ENCODE measurements around the gene CRKL.

The CRKL gene

DNA sequence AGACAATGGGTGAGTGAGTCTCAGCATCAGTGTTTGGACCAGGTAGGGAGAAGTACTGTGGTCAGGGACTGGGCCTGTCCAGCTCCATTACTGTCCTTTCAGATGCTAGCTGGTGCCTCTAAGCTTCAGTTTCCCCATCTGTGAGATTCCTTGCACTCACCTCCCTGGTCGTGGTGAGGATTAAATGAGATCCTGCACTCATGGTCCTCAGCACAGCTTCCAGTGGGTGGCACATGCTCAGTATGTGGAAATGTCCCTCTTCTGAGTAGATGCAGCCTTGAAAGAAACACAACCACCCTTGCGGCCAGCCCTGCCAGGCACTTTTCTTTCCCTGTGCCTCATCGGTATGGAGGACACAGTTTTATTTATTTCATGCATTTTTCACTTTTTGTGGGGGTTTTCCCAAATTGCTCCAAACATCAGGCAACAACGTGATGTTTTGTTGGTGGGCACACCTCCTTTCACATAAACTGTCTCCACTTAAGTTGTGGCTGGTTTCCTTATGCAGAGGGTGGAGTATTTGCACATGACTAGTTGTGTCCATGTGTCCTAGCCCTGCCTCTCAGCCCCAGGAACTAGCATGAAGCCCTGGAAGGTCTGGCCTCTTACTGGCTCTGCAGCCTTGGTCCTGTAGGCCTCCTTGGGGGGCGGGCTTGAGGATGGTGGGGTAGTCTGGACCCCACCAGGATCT is 66.0 kb downstream of the CRKL start:
- DNase-seq = no peak

DNA sequence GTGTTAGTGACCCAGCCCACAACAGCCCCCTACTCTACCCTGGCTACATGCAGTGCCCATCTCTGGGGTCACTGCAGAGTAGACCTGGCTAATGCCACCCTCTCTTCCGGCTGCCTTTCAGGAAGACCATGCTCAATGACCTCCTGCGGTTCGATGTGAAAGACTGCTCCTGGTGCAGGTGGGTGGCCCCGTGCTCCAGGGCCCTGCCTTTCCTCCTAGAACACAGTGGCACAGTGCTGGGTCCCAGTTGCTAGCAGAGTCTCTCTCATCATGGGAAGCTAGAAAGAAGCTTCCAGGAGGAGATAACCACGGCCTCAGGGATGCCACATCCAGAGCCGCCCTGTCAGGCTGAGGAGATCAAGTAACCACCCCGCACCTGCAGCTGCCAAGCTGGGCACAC is 68.5 kb downstream of the CRKL start:
- DNase-seq = no peak

DNA sequence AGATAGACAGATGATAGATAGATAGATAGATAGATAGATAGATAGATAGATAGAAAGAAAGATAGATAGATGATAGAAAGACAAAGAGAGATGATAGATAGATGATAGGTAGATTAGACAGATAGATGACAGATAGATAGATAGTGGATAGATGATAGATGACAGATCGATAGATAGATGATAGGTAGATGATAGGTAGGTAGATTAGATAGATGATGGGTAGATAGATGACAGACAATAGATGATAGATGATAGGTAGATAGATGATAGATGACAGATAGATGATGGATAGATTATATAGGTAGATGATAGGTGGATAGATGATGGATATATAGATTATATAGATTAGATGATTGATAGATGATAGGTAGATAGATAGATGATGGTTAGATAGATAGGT is 69.2 kb downstream of the CRKL start:
- no peak for DNase-seq

DNA sequence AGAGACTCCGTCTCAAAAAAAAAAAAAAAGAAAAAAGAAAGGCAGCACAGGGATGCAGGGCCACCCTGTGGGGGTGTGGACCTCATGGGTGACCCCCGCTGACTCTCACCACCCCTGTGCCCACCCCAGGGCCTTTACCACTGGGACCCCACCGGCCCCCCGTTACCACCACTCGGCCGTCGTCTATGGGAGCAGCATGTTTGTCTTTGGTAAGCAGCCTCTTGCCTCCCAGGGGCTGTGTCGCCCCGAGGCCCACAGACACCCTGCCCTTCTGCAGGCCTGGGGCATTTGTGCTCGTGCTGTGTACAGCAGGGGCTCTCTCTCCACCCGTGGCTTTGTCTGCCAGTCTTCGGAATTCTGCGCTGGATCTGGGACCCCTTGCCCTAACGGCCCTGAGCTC is 70.2 kb downstream of the CRKL start:
- no peak for DNase-seq

DNA sequence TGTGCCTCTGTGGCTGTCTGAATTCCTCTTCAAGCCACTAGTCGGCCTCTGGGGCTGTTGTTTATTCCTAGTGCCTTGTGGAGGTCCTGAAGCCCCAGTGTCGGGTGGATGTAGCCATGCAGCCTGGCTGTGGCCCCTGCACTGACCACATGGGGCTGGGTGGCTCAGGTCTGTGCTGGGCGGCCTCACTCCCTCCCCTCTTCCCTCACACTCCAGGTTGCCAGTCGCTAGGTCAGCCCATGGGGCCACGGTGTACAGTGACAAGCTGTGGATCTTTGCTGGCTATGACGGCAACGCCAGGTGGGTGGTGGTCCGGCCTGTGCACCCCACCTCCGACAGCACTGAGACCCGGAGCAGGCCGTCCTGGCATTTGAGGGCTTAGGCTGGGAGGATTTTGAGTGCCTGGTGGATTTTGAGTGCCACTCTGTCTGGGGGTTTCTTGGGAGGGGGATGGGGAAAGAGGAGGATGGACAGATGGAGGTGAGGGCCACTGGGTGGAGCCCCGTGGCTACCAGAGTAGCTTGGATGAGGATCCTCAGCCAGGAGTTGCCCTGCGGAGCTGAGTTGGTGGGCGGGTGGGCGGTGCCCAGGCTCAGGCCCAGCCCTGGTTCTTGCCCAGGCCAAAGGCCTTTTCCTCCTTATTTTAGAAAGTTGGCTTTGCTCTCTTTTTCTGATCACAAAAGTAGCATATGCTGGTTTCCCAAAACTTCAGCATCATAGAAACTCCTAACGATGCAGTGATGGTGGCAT is 71.5 kb downstream of the CRKL start:
- no peak for DNase-seq

DNA sequence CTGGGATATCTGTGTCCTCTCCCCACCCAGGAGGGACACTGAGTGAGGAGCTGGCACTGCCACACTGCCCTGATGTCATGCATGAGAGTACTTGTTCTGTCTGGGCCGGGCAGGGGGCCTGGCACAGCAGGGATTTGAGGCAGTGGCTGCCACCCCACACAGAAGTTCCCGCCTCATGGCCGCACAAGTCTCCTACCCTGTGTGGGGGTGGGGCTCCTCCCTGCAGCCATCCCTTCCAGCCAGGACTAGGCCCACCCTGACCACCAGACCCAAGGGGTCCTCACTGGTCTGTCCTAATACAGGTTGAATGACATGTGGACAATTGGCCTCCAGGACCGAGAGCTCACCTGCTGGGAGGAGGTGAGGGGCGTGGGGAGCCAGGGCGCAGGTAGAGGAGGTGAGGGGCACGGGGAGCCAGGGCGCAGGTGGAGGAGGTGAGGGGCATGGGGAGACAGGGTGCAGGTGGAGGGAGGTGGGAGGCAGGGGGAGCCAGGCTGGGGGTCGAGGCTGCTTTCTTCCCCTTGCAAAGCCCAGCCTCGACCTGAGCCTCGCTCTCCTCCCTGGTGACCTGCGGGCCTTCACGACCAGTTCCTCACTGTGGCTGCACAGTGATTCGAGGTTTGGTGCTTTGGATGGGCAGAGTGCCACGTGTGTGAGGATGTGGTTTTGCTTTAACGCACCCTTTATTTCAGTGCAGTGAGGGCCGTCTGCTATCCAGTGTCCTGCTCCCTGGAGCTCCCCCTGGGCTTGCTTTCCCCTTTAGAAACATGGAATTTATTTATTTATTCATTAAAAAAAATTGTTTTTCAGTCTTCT is 72.3 kb downstream of the CRKL start:
- DNase-seq = no peak

DNA sequence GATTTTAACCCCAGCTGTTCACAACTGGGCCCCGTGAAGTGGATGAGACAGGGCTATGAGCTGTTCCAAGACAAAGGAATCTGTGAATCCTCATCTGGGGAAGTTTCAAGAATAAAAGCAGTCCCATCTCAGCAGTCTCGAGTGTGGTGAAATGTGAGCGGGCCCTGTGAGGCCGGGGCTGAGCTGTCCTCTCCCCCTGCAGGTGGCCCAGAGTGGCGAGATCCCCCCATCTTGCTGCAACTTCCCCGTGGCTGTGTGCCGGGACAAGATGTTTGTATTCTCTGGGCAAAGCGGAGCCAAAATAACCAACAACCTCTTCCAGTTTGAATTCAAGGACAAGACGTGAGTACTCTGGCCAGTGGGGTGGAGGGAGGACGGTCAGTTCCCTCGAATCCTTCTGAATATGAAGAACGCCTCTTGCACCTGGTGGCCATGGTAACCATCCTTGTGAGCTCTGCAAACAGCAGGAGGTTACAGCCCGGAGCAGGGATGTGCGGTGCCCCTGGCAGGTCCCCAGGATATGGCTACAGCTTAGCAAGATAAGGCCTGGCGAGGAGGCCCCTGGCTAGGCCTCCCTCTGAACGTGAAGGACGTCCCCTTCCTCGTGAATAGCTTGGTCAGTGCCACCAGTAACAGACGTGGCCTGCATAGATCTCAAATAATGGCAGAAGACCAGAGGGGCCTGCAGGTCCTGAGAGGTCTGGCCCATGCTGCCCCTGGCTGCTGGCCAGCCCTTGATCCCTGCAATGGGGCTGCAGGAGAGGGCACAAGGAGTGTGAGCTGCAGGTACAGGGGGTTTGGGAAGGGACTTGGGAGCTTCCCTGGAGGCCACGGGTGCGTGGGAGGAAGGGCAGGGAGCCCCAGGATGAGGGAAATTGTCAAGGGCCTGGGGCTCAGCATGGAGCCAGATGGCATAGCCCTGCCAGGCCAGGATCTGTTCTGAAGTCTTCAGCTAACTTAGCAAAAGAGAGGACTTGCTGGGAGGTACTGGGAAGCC is 73.3 kb downstream of the CRKL start:
- no peak for DNase-seq

DNA sequence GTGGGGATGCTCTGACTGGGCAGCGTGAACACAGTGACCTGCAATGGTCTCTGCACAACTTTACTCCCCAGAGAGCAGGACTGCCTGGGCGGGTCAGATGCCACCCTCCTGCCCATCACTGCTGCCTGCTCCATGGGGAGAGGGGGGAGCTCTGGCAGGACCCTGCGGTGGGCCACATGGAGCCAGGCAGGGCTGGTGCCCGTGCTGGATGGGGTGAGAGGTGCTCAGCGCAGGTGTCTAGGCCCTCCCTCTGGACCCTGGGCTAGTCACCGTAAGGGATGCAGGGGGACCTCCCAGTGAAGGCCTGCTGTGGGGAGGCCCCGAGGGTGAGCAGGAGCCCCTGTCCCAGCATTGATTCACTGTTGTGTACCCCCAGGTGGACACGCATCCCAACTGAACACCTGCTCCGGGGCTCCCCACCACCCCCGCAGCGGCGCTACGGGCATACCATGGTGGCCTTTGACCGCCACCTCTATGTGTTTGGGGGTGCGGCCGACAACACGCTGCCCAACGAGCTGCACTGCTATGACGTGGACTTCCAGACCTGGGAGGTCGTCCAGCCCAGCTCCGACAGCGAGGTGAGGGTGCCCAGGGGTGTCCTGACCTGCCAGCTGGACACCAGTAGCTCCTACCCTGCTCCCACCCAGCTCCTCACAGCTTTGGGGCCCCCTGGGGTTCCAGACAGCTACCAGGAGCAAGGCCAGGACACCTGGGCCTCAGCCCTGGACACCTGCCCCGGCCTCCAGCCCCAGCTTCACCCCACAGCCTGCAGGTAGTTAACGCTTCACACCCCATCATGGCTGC is 74.2 kb downstream of the CRKL start:
- no peak for DNase-seq

DNA sequence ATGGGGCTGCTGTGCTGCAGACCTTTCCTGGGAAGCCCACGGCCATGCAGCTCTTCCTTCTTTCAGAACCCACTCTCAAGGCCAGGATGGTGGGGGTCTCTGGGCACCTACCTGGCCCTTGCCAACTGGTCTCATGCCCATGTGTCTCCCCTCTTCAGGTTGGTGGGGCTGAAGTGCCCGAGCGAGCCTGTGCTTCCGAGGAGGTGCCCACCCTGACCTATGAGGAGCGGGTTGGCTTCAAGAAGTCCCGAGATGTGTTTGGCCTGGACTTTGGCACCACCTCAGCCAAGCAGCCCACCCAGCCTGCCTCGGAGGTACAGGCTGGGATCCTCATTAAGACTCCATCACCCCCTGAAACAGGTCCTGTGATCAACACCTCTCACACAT is 74.8 kb downstream of the CRKL start:
- DNase-seq = no peak

DNA sequence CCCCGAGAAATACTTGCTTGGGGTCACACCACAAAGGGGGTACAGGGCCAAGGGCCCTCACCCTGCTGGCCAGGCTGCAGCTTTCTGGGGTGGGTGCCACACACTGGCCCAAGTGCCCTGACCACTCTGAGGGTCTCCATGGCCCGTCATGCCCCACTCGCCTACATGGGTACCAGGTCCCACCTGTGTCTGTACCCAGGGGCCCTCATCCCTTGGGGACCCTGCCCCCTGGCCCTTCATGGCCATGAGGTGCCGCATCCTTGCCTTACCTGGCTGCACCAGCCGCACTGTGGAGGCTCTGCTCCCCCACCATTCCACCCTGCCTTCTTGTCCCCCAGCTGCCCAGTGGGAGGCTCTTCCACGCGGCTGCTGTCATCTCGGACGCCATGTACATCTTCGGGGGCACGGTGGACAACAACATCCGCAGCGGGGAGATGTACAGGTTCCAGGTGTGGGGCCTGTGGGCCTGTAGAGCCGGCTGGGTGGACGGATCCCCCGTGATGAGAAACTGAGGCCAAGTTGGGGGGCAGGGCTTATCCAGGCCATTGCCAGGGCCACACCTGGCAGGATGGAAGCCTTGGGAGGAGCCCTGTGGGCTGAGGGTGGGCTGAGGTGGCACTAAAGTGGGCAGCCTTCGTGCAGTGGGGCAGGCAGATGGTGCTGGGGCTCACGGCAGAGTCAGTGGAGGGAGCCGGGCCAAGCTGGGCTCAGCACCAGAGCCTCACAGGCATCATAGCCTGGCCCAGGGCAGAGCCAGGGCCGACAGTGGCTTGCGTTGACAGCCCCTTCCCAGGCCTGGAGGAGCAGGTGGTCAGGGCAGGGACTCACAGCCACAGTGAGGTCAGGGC is 75.5 kb downstream of the CRKL start:
- DNase-seq = no peak

DNA sequence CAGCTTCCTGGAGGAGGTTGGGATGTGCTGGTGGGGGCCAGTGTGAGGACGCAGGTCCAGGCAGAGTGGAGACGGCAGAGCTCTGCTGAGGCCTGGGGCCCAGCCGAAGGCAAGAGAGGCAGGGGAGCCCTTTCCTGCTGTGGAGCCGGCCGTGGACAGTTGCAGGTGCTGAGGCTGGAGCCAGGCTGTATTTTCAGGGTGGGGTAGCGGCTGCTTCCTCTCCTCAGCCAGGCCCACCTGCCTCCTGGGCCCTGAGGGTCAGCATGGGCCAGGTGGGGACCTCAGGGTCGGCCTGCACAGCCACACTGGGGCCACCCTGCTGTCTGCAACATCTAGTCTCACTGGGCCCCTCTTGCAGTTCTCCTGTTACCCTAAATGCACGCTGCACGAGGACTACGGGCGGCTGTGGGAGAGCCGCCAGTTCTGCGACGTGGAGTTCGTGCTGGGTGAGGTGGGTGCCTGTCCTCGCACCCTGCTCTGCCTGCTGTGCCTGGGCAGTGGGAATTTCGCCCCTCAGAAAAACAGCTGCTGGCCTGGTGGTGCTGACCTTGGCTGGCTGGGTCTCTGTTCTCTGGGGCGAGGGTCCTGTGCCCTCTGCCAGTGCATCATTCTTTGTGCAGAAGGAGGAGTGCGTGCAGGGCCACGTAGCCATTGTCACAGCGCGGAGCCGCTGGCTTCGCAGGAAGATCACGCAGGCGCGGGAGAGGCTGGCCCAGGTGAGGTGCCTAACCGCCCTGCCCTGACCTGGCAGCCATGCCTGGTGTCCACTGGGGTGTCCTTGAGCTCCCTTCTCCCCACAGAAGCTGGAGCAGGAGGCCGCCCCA is 76.3 kb downstream of the CRKL start:
- DNase-seq = no peak

DNA sequence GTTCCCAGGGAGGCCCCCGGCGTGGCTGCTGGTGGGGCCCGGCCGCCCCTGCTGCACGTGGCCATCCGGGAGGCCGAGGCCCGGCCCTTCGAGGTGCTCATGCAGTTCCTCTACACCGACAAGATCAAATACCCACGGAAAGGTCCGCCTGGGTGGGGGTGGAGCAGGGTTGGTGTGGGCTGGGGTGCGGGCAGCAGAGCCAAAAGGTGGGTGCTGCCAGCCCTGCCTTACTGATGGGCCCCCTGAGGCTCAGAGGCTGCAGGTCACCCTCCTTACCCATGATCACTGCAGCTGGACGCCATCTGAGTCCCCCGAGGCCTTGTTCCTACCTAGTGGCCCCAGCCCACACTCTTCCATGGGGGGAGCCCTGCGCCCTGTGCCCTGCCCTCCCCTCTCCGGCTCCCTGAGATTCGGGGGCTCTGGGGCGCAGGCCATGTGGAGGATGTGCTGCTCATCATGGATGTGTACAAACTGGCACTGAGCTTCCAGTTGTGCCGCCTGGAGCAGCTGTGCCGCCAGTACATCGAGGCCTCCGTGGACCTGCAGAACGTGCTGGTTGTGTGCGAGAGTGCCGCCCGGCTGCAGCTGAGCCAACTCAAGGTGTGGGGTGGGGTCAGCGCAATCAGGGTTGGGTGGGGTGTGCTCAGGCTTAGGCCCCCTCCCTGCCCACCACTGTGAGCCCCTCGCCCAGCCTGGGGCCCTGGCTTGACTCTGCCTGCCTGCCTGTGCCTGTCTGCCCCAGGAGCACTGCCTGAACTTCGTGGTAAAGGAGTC is 77.1 kb downstream of the CRKL start:
- no peak for DNase-seq

DNA sequence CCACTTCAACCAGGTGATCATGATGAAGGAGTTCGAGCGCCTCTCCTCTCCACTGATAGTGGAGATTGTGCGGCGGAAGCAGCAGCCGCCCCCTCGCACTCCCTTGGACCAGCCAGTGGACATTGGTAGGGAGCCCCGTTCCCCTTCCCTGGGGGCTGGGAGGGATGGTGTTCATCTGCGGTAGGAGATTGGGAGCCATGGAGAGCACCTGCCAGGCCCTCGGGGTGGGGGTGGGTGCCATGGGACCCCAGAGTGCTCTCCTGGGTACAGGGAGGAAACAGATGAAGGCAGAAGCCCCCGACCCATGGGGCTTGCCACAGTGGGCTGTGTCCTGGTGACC is 77.7 kb downstream of the CRKL start:
- DNase-seq = no peak

DNA sequence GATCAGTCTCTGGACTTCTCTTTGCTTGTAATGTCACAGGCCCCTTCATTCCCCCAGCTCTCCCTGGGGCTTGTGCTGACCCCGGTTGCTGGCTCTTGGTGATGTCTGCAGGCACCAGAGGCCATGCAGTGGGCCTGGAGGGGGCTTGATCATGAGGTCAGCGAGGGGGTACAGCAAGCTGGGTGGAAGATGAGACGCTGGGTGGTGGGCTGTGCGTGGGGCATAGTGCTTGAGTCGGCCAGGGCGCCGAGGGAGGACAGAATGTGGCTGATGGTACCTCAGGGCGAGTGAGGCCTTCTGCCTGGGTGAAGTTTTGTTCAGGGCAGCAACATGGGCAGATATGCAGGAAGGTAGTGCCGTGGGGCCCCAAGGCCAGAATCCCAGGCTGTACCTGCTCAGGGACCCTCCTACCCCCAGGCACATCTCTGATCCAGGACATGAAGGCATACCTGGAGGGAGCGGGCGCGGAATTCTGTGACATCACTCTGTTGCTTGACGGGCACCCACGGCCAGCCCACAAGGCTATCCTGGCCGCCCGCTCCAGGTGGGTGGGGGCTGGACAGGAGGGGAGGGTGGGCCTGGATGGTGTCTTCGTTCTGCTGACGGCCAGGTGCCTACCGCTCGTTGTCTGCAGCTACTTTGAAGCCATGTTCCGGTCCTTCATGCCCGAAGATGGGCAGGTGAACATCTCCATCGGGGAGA is 78.3 kb downstream of the CRKL start:
- DNase-seq = no peak

DNA sequence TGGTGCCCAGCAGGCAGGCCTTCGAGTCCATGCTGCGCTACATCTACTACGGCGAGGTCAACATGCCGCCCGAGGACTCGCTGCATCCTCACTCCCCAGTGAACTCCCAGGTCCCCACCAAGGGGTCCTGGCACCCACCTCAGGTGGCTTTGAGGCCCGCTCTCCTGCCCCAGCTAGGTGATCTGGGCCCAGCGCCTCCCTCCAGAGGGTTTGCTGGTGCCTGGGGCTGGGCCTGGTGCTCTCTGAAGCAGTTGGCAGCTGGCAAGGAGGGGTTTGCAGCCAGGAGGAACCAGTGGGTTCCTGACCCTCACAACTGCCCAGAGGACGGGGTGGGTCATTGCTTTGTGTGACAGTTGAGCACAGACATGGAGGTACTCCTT is 78.8 kb downstream of the CRKL start:
- no peak for DNase-seq

DNA sequence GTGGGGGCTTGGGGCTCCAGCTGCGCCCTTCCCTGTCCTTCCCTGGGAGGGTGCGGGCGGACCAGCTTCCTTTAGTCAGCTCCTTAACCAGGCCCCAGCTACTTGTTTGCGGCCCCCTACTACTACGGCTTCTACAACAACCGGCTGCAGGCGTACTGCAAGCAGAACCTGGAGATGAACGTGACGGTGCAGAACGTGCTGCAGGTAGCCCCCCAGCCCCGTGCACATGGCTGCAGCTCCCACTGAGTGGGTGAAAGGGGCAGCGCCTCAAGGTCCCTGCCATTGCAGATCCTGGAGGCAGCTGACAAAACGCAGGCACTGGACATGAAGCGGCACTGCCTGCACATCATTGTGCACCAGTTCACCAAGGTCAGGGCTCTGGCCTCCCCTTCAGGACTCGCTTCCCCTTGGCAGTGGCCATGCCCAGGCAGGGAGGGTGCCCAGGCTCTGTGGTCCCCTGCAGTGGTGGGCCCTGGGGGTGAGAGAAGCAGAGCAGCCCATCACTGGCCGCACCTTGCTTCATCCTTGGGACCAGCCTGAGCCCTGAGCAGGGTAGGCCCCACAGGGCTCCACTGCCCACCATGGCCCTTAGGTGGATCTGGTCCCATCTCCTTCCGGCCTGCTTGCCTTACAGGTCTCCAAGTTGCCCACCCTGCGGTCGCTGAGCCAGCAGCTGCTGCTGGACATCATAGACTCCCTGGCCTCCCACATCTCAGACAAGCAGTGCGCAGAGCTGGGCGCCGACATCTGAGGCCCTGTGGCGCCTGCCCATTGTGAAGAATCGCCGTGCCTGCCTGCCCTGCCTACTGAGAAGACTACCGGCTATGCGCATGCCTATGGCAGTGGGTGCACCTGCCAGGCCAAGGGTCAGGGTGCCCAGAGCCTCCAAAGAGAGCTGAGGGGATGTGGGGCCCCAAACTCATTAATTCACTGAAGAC is 79.7 kb downstream of the CRKL start:
- DNase-seq = no peak

DNA sequence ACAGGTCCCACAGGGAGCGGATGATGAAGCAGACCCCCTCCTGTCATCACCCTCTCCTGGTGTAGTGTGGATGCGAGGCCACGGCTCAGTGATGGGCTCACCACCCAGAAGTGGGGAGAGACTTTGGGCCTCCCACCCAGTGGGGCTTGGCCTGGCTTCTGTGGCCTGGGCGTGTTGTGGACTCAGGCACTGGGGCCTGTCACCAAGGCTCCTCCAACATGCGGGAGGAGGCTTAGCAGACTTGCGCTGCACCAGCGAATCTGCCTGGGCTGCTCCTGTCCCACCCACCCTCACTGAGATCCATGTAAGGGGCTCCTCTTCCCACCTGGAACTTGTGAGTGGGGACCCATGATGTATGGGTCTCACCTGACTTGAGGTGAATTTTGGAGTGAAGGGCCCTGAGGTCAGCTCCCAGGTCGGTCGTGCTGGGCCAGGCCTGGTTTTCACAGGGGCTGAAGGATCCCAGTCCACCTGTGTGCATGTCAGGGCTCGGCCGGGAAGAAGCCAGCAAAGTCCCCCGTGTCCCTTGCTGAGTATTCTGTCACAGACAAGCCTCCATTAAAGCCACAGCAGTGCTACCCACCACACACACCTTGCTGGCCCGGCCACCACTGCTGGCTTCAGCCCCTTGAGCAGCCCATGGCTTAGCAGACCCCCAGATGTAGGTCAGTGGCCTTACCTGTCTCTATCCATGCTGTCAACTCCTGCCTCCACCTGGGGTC is 80.5 kb downstream of the CRKL start:
- DNase-seq = no peak
